SK-N-SH (cell line): ENCODE results near the gene IL6ST. TPM values are rescaled to one million over a fixed set of nuclear protein-coding genes. Genes with fewer than 3 reads are reported as not detected.

Source experiments
- CTCF ChIA-PET: fragments of 300-600, 350-600 bp; formaldehyde crosslinking; extraction: SDS; loops from one replicate; lab custom pipeline; 2021; lab: Yijun Ruan, JAX
- POLR2A ChIA-PET: fragments of 350-600 bp; sonication (Branson Sonifier 250); formaldehyde crosslinking; extraction: SDS; loops from one replicate; lab custom pipeline; 2020; ENCODE audit warnings: antibody characterized with exemption, inconsistent platforms; lab: Yijun Ruan, JAX
- DNase-seq: peaks from one replicate; pipeline ENCODE4 v3.0.0; 2012
- H2AFZ ChIP-seq: fragments of 200-600 bp; sonication (generic); 2 replicates; pipeline ENCODE4 v1.8.1; 2016; ENCODE audit warnings: antibody characterized with exemption, mild to moderate bottlenecking, low read depth
- H3F3A ChIP-seq: fragments of 200-600 bp; sonication (generic); replicated peaks from 2 replicates; pipeline ENCODE3; 2016; ENCODE audit warnings: antibody characterized with exemption, mild to moderate bottlenecking; ENCODE audit not compliant: insufficient read depth
- H3K27ac ChIP-seq, 2 experiments: fragments of 200-500 bp in 1 of 2; fragments of 200-600 bp in 1 of 2; sonication (Bioruptor generic) in 1 of 2; sonication (generic), shearing (Covaris generic) in 1 of 2; 2 replicates each; pipeline versions ENCODE4 v1.5.1 to v1.6.1; 2014 to 2016; ENCODE audit warnings: low read depth in 2 of 2, inconsistent platforms in 1 of 2, low read length in 1 of 2, mild to moderate bottlenecking in 1 of 2, mixed read lengths in 1 of 2
- H3K27me3 ChIP-seq: fragments of 200-600 bp; sonication (generic), shearing (Covaris generic); 2 replicates; pipeline ENCODE4 v1.6.1; 2016; ENCODE audit warnings: mixed run types; ENCODE audit not compliant: insufficient read depth
- H3K36me3 ChIP-seq, 2 experiments: fragments of 200-500 bp in 1 of 2; fragments of 200-600 bp in 1 of 2; sonication (Bioruptor generic) in 1 of 2; sonication (generic) in 1 of 2; replicated peaks in 1 of 2; 2 replicates each; pipeline versions ENCODE3 to v1.5.1; 2014 to 2016; ENCODE audit warnings: low read length in 1 of 2, mild to moderate bottlenecking in 1 of 2; ENCODE audit not compliant: insufficient read depth in 2 of 2, control insufficient read depth in 1 of 2
- H3K4me1 ChIP-seq, 2 experiments: fragments of 200-500 bp in 1 of 2; fragments of 200-600 bp in 1 of 2; sonication (Bioruptor generic) in 1 of 2; sonication (generic), shearing (Covaris generic) in 1 of 2; 2 replicates each; pipeline versions ENCODE4 v1.5.1 to v1.6.1; 2014 to 2016; ENCODE audit warnings: low read depth in 1 of 2, low read length in 1 of 2, mixed run types in 1 of 2; ENCODE audit not compliant: insufficient read depth in 2 of 2, control insufficient read depth in 1 of 2
- H3K4me2 ChIP-seq: fragments of 200-600 bp; sonication (generic), shearing (Covaris generic); 2 replicates; pipeline ENCODE4 v1.6.1; 2017; ENCODE audit warnings: mixed run types
- H3K4me3 ChIP-seq, 2 experiments: fragments of 200-500 bp in 1 of 2; fragments of 200-600 bp in 1 of 2; sonication (Bioruptor generic) in 1 of 2; sonication (generic), shearing (Covaris generic) in 1 of 2; 2 replicates each; pipeline versions ENCODE4 v1.5.1 to v1.8.1; 2014 to 2016; ENCODE audit warnings: low read depth in 2 of 2, inconsistent platforms in 1 of 2, low read length in 1 of 2, mild to moderate bottlenecking in 1 of 2, mixed read lengths in 1 of 2, moderate library complexity in 1 of 2
- H3K79me2 ChIP-seq: fragments of 200-600 bp; sonication (generic); 2 replicates; pipeline ENCODE4 v1.8.1; 2017; ENCODE audit warnings: mild to moderate bottlenecking; ENCODE audit not compliant: insufficient read depth
- H3K9ac ChIP-seq: fragments of 200-600 bp; sonication (generic); 2 replicates; pipeline ENCODE4 v1.6.1; 2017; ENCODE audit warnings: mixed run types
- H3K9me2 ChIP-seq: fragments of 200-600 bp; sonication (generic); 2 replicates; pipeline ENCODE4 v1.6.1; 2017; ENCODE audit warnings: mixed run types
- H3K9me3 ChIP-seq: fragments of 200-600 bp; sonication (generic); 2 replicates; pipeline ENCODE4 v1.6.1; 2017; ENCODE audit warnings: mixed run types, mild to moderate bottlenecking, moderate library complexity
- H4K20me1 ChIP-seq: fragments of 200-600 bp; sonication (generic); 2 replicates; pipeline ENCODE4 v1.6.1; 2017; ENCODE audit warnings: mild to moderate bottlenecking, mixed run types; ENCODE audit not compliant: insufficient read depth
- CHD2 ChIP-seq: fragments of 150-350 bp; IDR thresholded peaks from 2 replicates; pipeline ENCODE4 v1.6.1; 2018; ENCODE audit warnings: low read length; ENCODE audit not compliant: partially characterized antibody
- EP300 ChIP-seq, 2 experiments: IDR thresholded peaks; 2 replicates each; pipeline versions ENCODE4 v1.4.0 to v1.6.1; 2012; ENCODE audit warnings: borderline replicate concordance in 1 of 2, low read depth in 1 of 2, low read length in 1 of 2
- FOSL2 ChIP-seq: IDR thresholded peaks from 2 replicates; pipeline ENCODE4 v1.4.0; 2012; ENCODE audit warnings: low read depth, mild to moderate bottlenecking, moderate library complexity, borderline replicate concordance
- FOXJ3 ChIP-seq: sonication (generic); formaldehyde crosslinking; IDR thresholded peaks from 2 replicates; pipeline ENCODE4 v1.5.1; 2020; ENCODE audit warnings: mild to moderate bottlenecking, missing genetic modification reagents
- FOXM1 ChIP-seq: IDR thresholded peaks from 2 replicates; pipeline ENCODE4 v1.4.0; 2012; ENCODE audit warnings: low read depth, mild to moderate bottlenecking
- GABPA ChIP-seq: IDR thresholded peaks from 2 replicates; pipeline ENCODE4 v1.4.0; 2012; ENCODE audit warnings: low read depth, mild to moderate bottlenecking
- JUND ChIP-seq: IDR thresholded peaks from 2 replicates; pipeline ENCODE4 v1.4.0; 2012
- MXI1 ChIP-seq: IDR thresholded peaks from 2 replicates; pipeline ENCODE4 v1.6.1; 2012; ENCODE audit warnings: mild to moderate bottlenecking, low read depth, low read length, improper control_type of control experiment
- NFIC ChIP-seq: IDR thresholded peaks from 2 replicates; pipeline ENCODE4 v1.4.0; 2012; ENCODE audit warnings: borderline replicate concordance
- RAD21 ChIP-seq: IDR thresholded peaks from 2 replicates; pipeline ENCODE4 v1.6.1; 2012; ENCODE audit warnings: mild to moderate bottlenecking, low read length
- RFX5 ChIP-seq: IDR thresholded peaks from 2 replicates; pipeline ENCODE4 v1.6.1; 2012; ENCODE audit warnings: mild to moderate bottlenecking, improper control_type of control experiment, low read length
- SIN3A ChIP-seq: IDR thresholded peaks from 2 replicates; pipeline ENCODE4 v1.6.1; 2012; ENCODE audit warnings: low read depth, mild to moderate bottlenecking, low read length, moderate library complexity, borderline replicate concordance
- SMC3 ChIP-seq: IDR thresholded peaks from 2 replicates; pipeline ENCODE4 v1.6.1; 2012; ENCODE audit warnings: low read depth, low read length, improper control_type of control experiment
- TAF1 ChIP-seq: IDR thresholded peaks from 2 replicates; pipeline ENCODE4 v1.6.1; 2012; ENCODE audit warnings: low read depth, mild to moderate bottlenecking, low read length, moderate library complexity, borderline replicate concordance
- TCF12 ChIP-seq: IDR thresholded peaks from 2 replicates; pipeline ENCODE4 v1.4.0; 2012
- YY1 ChIP-seq: IDR thresholded peaks from 2 replicates; pipeline ENCODE4 v1.4.0; 2012; ENCODE audit warnings: low read depth, mild to moderate bottlenecking
- WGBS: methylation state at CpG from one replicate; pipeline ENCODE4 v1.1.6; 2017; ENCODE audit warnings: low lambda C conversion rate; 5-methylcytosine and 5-hydroxymethylcytosine counted together
- polyA plus RNA-seq, 3 experiments: library from polyadenylated mRNA; depleted of rRNA; stranded (reverse); fragments of >200 nt; gene quantifications; 2 replicates each; pipeline ENCODE4 v1.2.3, GENCODE V29; 2012
- TF ChIP-seq, protein P1 (sequence below): IDR thresholded peaks from 2 replicates; pipeline ENCODE4 v1.4.0; 2012; ENCODE audit warnings: low read depth, borderline replicate concordance
- TF ChIP-seq, protein P2 (sequence below): IDR thresholded peaks from 2 replicates; pipeline ENCODE4 v1.4.0; 2012; ENCODE audit warnings: low read depth, borderline replicate concordance

Gene IL6ST
- polyA plus RNA-seq, 1 of the 3 experiments (the other 2 are of a cell fraction): 16.0 TPM

DNA sequence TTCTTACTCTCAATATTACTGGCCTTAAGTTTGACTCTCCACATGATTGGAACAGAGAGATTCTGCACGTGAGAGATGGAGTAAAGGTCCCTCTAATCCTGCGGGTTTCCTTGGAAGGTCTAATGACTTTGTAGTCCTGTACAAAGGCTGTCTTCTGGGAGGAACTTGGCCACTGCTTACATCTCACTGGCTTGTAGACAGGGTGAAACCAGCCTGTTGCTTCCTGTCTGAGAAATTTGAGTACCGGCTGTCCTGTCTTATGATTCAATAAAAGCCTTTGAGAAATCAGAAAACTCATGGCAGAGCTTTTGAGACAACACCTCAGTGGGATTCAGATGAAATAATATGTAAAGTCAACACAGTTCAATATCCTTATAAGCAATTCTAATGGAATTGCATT lies 100.6 kb downstream of the IL6ST start:
- no peak overlapping the region for H3K4me2 ChIP-seq
- 74% methylated on average over 3 of the region's 3 CpGs for WGBS
- no peaks in the 10 kb centered on the region for H3K9me2 ChIP-seq
- no peak for DNase-seq
- no peaks in the 10 kb centered on the region for H4K20me1 ChIP-seq
- no peaks in the 10 kb centered on the region for H3K27me3 ChIP-seq
- no peak overlapping the region for H3K9ac ChIP-seq
- ChIA-PET CTCF (interaction anchor here (1.0 kb wide), 1 partner anchor 41 kb away, joined by 3 read pairs; no protein-coding TSS in a partner anchor), POLR2A (no interaction called here)
- H3K36me3 ChIP-seq: no peaks in the 10 kb centered on the region
- no peaks in the 10 kb centered on the region for H3K79me2 ChIP-seq
- no peak overlapping the region for H3K4me3 ChIP-seq
- H2AFZ ChIP-seq: no peak overlapping the region
- peaks cover 7 to 10% of the 10 kb centered on the region in 2 experiments; a peak in 3 of 4 replicates for H3K4me1 ChIP-seq
- H3F3A ChIP-seq: peaks cover 12% of the 10 kb centered on the region
- H3K9me3 ChIP-seq: no peaks in the 10 kb centered on the region
- H3K27ac ChIP-seq: no peak overlapping the region
- TF ChIP-seq YY1 (no peak), FOXJ3 (no peak), RAD21 (no peak), FOSL2 (no peak), TCF12 (no peak), EP300 (IDR thresholded peaks at IDR 0.05; ENCODE audit: borderline replicate concordance in 1 of 2, low read depth in 1 of 2, low read length in 1 of 2) (no peak), SIN3A (no peak), RFX5 (no peak), JUND (no peak), GABPA (no peak), MXI1 (no peak), SMC3 (no peak)
- TF ChIP-seq, protein P1, sequence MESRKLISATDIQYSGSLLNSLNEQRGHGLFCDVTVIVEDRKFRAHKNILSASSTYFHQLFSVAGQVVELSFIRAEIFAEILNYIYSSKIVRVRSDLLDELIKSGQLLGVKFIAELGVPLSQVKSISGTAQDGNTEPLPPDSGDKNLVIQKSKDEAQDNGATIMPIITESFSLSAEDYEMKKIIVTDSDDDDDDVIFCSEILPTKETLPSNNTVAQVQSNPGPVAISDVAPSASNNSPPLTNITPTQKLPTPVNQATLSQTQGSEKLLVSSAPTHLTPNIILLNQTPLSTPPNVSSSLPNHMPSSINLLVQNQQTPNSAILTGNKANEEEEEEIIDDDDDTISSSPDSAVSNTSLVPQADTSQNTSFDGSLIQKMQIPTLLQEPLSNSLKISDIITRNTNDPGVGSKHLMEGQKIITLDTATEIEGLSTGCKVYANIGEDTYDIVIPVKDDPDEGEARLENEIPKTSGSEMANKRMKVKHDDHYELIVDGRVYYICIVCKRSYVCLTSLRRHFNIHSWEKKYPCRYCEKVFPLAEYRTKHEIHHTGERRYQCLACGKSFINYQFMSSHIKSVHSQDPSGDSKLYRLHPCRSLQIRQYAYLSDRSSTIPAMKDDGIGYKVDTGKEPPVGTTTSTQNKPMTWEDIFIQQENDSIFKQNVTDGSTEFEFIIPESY: no peak
- TF ChIP-seq, protein P2, sequence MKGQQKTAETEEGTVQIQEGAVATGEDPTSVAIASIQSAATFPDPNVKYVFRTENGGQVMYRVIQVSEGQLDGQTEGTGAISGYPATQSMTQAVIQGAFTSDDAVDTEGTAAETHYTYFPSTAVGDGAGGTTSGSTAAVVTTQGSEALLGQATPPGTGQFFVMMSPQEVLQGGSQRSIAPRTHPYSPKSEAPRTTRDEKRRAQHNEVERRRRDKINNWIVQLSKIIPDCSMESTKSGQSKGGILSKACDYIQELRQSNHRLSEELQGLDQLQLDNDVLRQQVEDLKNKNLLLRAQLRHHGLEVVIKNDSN: no peak

DNA sequence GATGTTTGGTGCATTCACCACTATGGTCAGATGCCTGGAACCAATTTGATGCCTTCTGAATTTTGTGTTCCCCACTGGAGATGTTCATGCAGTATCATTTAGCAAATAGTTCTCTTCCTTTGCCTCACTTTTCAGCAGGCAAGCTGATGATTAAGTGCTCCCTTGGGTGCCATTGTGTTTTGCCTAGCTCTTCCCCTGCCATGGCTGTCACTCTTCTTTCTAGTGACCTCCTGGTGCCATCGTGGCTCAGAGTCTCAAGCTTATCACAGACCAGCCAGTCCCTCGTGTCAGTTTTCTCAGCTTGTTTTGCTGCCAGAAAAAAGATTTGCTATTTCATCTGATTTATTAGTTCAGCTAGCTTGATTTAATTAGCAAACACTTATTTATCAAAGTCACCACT lies 102.3 kb downstream of the IL6ST start:
- Histone ChIP-seq H3K27ac (no peak overlapping the region), H3K9ac (no peak overlapping the region), H3K36me3 (no peaks in the 10 kb centered on the region), H3K4me3 (no peak overlapping the region), H4K20me1 (no peaks in the 10 kb centered on the region), H3K27me3 (no peaks in the 10 kb centered on the region), H3K4me2 (no peak overlapping the region), H3K4me1 (peaks cover 3 to 4% of the 10 kb centered on the region in 2 experiments; a peak in 3 of 4 replicates), H3K9me2 (no peaks in the 10 kb centered on the region), H3K9me3 (no peaks in the 10 kb centered on the region), H2AFZ (no peak overlapping the region), H3K79me2 (no peaks in the 10 kb centered on the region), H3F3A (peaks cover 8% of the 10 kb centered on the region)
- DNase-seq: no peak
- CTCF ChIA-PET: no interaction called here
- POLR2A ChIA-PET: no interaction called here
- WGBS: 28% methylated on average over 2 of the region's 2 CpGs
- TF ChIP-seq FOXM1 (no peak), SMC3 (no peak), EP300 (IDR thresholded peaks at IDR 0.05; ENCODE audit: borderline replicate concordance in 1 of 2, low read depth in 1 of 2, low read length in 1 of 2) (no peak), TAF1 (no peak), CHD2 (no peak), NFIC (no peak)
- TF ChIP-seq, protein P1: no peak
